B cell (primary cell): ENCODE data around the gene AURKAIP1.
"Not testable (repeated sequence)": the region's sequence is repeated elsewhere in the genome, so short reads cannot be mapped to it uniquely, and the experiment has no call there.

ENCODE experiments used
- EZH2 ChIP-seq: IDR thresholded peaks from 2 replicates; pipeline ENCODE4 v1.6.1; 2012; ENCODE audit warnings: borderline replicate concordance, low read depth, mild to moderate bottlenecking, moderate library complexity, low read length; ENCODE audit not compliant: insufficient read depth, poor library complexity, severe bottlenecking
- TF ChIP-seq, protein P1 (sequence below): fragments of 200-600 bp; IDR thresholded peaks from one replicate; pipeline ENCODE4 v1.8.0; 2022; ENCODE audit warnings: antibody characterized with exemption, mild to moderate bottlenecking

DNA sequence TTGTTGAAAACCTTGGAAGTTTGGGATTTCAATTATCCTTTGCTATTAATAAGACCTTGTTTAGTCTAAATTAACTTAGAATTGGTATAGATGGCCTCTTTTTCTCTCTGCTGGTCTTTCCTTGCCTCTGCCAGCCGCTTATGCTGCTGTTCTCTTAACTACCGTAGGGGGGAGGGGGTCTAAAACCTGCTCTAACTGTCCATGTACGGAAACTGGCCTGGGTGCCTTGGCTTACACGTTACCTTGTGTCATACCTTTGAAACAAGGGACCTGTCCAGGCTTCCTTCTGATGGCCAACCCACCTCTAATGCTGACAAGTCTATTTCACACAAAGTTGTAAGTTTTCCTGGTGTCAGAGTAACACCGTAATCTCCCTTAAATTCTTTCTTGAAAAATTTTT is 42.4 kb upstream of the AURKAIP1 start:
- TF ChIP-seq, protein P1, sequence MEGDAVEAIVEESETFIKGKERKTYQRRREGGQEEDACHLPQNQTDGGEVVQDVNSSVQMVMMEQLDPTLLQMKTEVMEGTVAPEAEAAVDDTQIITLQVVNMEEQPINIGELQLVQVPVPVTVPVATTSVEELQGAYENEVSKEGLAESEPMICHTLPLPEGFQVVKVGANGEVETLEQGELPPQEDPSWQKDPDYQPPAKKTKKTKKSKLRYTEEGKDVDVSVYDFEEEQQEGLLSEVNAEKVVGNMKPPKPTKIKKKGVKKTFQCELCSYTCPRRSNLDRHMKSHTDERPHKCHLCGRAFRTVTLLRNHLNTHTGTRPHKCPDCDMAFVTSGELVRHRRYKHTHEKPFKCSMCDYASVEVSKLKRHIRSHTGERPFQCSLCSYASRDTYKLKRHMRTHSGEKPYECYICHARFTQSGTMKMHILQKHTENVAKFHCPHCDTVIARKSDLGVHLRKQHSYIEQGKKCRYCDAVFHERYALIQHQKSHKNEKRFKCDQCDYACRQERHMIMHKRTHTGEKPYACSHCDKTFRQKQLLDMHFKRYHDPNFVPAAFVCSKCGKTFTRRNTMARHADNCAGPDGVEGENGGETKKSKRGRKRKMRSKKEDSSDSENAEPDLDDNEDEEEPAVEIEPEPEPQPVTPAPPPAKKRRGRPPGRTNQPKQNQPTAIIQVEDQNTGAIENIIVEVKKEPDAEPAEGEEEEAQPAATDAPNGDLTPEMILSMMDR, result not testable (repeated sequence)
- not testable (repeated sequence) for TF ChIP-seq EZH2
